HG03571 (cell line): ENCODE measurements around the gene UTS2R.
"Not testable (repeated sequence)": the region's sequence is repeated elsewhere in the genome, so short reads cannot be mapped to it uniquely, and the experiment has no call there.

Experiments used
- ATAC-seq: cut with Tn5 transposase; IDR thresholded peaks from one replicate; pipeline ENCODE4 v1.9.1; 2021; ENCODE audit not compliant: unreplicated experiment

The UTS2R gene

DNA sequence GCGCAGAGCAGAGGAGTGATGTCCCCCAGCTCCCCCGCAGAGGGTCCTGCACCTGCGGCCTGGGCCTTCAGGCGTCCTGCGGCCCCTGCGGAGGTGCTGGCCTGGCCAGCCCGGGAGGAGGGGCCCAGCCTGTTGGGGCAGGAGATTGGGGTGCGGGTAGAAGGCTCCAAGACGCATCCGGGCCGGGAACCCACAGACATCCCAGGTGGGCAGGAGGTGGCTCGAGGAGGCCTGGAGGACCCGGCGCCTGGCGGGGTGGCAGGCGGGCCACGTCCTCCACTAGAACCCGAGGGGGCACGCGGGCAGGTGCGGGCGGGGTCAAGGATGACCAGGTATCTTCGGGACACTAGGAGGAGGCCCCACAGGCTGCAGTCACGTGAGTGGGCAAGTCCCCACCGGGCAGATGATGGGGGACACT is 37.4 kb upstream of the UTS2R start:
- ATAC-seq: no peak

DNA sequence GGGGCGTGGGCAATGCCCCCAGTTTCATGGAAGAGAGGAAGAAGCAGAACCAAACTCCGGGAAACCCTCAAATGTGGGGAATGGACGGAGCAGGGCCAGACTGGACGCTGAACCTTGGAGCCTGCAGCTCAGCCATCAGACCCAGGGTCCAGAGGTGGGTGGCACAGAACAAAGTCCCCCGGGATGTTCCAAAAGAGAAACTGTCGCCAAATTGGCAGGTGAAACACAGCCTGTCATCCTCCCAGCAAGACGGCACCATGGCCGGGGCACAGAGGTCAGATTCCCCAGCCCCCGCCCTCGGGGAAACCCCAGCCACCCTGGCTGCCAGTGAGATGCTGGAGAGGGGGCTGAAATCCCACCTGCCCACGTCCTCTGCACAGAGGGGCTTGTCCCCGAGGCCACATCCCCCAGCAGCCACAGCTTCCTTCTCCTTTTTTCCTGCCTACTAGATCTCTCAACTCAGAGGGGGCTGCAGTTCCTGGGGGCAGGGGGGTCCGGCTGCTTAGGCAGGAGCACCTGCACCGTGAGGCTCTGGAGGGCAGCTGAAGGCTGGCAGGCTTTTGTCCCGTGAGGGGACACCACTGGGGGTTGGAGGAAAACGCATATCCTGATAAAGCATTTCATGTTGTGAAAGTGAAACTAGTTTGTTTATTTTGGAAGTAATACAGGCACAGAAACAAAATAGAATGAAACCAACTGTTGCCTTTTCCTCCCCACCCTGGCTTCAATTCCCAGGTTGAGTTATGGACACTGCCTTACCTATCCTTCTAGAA is 36.8 kb upstream of the UTS2R start:
- no peak for ATAC-seq

DNA sequence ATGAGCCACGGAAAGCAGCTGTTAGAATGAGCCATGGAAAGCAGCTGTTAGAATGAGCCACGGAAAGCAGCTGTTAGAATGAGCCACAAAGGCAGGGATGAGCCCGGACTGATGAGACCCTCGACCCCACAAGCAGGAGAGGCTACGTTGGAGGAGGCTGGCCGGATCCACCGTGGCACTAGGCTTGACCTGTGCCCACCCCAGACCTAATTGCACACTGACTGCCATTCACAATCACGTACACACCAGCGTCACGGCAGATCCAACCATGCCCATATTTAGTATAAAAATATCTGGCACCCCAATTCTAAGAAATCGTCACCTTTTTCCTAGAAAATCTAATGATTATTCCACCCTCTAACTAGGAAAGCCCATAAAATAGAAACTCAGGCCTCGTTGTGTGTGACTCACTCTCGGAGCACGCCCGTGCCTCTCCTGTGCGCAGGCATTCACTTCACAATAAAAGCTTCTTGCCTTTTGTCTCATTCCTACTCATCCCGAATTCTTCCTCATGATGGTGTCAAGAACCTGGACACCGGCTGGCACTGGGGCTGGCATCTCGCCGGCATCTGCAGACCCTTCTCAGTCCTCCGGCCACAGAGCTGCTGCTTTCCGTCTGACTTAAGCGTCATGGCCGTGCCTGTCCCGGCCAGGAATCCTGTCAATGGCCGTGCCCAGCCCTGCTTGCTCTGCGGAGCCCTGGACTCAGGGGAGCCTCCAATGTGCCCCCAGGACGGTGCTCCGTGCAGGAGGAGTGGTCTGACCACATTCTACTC is 32.5 kb upstream of the UTS2R start:
- no peak for ATAC-seq

DNA sequence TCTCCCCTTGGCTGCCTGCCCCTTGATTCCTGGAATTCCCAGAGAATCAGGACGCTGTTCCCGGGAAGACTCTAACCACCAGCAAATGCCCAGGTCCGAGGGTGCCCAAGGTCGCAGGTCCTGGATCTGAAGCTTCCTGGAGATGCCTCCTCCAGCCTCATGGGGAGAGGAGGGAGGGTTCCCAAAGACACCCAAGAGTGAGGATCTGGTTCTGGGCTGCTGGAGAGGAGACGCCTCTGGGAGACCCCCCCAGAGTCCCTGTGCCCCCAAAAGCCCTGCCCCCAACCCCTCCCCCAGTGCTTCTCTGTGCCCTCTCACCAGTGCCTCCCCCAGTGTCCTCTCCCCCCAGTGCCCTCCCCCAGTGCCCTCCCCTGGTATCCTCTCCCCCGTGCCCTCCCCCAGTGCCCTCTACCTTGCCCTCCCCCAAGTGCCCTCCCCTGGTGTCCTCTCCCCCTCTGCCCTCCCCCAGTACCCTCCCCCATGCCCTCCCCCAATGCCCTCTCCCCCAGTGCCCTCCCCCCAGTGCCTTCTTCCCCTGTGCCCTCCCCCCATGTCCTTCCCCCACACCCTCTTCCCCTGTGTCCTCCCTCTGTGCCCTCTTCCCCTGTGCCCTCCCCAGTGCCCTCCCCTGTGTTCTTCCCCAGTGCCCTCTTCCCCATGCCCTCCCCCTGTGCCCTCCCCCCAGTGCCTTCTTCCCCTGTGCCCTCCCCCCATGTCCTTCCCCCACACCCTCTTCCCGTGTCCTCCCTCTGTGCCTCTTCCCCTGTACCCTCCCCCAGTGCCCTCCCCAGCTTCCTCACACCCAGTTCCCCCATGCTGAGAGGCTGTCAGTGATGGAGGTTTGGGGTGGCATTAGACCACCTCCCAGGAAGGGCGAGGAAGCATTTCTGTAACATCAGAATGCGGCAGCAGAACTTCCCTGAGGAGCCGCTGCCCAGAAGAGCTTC is 31.7 kb upstream of the UTS2R start:
- no peak for ATAC-seq

DNA sequence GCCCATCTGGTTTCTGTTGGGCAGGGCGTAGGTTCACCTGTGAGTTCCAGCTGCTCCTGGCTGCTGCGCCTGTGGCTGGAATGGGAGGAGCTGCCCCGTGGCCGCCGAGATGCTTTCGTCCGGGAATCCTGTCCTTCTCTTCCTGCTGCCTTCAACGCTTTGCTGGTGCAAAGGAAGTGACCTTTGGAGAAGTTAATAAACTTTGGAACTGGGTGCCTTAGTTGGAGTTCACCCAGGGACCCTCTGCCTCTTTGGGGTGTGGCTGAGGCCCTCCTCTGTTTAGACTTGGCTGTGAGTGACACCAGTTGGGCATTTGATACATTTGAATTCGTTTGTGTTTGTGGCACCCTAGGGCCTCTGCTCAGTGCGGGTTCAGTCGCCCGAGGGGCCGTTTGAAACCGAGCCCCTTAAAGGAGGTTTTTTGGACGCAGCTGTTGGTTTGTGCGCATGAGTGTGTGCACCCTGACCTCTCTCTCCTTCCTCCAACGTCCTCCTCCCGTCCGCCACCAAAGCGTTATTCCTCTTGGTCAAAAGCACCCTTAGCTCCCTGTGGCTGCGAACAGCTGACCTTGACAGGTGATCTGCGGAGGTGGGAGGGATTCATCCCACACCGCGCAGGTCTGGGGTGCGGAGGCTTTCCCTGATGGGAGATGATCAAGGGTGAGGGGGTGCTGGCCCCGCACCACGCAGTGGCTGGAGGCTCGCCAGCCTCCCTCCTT is 29.0 kb upstream of the UTS2R start:
- ATAC-seq: no peak

DNA sequence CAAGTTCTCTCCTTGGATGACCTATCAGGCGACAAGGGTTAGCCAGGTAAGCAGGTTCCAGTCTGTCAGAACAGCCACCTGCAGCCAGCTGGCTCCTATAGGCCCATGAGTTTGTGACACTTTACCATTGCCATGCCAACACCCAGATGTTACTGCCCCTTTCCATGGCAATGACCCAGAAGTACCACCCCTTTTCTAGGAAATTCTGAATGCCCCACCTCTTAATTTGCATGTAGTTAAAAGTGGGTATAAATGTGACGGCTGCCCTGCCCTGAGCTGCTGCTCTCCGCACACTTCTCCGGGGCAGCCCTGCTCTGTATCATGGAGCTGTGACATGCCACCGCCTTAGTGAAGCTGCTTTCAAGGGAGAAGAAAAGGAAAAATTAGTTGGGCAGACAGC is 28.0 kb upstream of the UTS2R start:
- ATAC-seq: no peak

DNA sequence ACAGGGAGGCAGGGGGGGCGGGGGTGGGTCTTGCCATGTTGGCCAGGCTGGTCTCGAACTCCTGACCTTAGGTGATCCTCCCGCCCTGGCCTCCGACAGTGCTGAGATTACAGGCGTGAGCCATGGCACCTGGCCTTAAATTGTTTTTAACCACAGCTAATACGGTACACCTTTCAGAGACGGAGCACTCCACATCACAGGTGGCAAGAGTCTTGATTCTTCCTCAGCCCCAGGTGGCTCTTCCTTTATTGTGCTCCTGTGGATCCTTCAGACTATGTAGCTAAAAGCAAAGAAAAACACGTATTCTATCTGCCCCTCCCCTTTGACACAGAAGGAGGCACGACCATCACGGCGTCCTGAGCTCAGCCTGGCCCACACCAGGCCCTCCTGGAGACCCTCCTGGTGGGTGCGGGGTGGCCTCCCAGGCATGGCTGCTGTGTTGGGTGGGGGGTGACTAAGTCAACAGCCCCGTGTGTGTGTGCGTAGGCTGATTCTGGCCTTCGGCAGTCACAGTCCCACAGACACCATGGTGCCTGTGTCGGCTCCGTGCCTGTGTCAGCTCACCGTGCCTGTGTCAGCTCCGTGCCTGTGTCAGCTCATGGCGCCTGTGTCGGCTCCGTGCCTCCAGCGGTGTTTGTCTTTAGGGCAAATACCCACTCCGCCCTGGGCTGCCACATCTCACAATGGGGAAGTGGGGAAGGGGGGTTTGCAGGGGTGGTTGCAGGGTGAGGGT is 27.2 kb upstream of the UTS2R start:
- no peak for ATAC-seq

DNA sequence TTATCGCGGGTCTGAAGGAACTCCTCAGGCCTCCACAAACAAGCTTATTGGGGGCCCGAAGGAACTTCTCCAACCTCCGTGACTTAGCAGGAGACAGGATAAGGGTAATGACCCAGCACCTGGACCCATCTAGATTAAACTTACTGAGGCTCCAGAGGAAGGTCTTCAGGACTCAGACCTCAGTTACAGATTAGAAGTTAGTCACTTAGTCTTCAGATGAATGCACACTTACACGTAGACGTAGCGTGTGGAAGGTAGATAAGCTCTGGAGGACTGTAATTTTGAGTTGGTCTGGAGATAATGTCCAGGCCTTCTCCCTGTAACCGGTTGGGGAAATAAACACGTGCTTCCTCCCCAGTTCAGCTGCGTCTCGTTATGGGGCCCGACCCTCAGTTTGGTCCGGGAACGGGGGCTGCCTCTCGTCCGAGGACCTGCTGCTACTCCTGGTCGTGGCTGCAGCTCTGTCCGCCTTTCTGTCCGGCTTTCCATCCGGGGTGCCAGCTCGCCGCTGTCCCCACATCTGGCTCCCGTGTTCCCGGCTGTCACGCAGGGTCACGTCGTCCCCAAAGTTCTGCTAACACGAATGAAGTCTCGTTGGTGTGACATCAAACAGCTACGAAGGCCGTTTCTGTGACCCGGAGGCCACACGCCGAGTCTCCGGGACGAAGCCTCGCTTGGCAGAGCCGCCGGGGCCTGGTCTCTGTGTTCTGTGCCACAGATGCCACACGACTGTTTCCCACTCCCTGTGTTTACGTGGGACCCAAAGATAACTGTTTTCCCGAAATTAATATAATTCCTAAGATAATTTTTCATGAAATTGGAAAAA is 26.2 kb upstream of the UTS2R start:
- no peak for ATAC-seq

DNA sequence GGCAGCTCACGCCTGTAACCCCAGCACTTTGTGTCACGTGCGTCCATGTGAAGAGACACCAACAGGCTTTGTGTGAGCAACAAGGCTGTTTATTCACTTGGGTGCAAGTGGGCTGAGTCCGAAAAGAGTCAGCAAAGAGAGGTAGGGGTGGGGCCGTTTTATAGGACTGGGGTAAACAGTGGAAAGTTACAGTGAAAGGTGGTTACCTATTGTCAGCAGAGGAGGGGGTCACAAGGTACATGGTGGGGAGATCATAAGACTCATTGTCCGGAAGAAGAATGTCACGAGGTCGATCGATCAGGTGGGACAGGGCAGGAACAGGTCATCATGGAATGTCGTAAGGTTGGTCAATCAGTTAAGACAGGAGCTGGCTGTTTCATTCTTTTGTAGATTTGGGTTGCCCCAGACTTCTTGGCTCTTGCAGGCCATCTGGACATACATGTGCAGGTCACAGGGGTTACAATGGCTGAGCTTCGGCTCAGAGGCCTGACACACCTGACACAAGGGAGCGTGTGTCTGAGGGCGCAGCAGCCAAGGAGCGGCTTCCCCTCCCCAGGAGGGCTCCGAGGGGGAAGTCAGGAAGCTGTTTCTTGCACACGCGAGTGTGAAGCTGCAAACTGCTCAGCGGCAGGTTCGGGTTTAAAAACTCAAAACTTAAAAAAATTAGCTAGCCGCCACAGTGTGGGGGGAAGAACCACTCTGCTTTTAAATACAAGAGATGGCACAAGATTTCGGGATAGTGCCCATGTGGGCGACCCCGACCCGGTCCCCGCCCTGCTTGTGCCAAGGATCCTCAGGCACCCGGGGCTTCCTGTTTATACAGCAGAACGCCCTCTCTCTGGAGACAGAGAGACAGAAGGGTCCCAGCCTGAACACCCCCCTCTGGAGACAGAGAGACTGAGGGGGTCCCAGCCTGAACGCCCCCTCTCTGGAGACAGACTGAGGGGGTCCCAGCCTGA is 24.9 kb upstream of the UTS2R start:
- ATAC-seq: no peak

DNA sequence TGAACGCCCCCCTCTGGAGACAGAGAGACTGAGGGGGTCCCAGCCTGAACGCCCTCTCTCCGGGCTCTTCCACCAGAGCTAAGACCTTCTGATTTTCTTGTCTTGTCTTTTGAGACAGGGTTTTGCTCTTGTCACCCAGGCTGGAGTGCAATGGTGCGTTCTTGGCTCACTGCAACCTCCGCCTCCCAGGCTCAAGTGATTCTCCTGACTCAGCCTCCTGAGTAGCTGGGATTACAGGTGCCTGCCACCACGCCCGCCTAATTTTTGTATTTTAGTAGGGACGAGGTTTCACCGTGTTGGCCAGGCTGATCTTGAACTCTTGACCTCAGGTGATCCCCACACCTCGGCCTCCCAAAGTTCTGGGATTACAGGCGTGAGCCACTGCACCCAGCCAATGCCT is 23.6 kb upstream of the UTS2R start:
- ATAC-seq: not testable (repeated sequence)

DNA sequence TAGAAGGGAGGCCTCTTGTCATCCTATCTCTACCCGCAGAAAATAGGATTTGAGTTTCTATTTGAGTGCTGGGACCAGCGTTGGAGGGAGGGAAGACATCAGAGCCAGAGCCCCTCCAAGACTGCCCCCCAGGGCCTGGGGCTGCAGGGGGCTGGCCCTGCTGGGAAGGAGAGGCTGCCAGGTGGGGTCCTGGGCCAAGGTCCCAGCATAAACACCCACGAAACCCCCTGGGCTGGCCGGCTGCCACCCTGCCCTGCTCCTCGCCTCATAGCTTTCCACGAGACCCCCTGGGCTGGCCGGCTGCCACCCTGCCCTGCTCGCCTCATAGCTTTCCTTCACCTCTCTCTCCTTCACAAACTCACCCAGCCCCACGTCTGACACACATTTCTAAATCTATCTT is 23.1 kb upstream of the UTS2R start:
- no peak for ATAC-seq

DNA sequence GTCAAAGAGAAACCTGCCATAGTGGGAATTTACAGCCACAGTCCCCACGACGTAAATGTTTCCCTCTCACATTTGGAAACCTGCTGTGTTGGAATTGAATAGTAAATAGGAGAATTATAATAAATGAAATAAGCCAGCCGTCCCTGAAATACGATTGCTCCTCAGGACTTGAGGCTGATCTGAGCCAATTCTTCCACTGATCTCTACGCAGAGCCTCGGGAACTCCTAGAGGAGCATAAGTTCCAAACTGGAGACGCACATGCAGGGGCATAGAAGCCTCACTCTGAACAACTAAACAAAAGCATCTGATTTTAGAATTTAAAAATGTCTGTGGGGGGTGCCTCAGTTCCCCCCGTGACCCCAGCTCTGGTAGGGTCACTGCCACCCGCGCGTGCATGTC is 22.7 kb upstream of the UTS2R start:
- no peak for ATAC-seq

DNA sequence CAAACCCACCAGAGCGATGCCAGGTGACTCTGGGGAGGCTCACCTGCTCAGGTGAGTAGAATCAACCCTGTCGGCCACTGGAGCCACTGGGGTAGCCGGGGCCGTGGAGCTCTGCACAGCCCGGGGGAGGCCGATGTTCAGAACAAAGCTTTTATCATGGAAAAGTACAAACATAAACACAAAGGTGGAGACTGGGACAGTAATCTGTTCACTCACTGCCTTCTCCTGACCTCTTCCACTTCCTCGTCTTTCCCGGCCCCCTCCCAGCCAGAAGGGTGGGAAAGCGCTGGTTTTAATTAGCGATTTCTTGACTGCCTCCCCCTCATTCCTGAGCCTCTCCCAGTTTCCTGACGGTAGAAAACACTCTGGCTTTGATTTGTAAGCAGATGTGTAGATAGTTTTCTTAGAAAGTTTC is 22.3 kb upstream of the UTS2R start:
- ATAC-seq: no peak

DNA sequence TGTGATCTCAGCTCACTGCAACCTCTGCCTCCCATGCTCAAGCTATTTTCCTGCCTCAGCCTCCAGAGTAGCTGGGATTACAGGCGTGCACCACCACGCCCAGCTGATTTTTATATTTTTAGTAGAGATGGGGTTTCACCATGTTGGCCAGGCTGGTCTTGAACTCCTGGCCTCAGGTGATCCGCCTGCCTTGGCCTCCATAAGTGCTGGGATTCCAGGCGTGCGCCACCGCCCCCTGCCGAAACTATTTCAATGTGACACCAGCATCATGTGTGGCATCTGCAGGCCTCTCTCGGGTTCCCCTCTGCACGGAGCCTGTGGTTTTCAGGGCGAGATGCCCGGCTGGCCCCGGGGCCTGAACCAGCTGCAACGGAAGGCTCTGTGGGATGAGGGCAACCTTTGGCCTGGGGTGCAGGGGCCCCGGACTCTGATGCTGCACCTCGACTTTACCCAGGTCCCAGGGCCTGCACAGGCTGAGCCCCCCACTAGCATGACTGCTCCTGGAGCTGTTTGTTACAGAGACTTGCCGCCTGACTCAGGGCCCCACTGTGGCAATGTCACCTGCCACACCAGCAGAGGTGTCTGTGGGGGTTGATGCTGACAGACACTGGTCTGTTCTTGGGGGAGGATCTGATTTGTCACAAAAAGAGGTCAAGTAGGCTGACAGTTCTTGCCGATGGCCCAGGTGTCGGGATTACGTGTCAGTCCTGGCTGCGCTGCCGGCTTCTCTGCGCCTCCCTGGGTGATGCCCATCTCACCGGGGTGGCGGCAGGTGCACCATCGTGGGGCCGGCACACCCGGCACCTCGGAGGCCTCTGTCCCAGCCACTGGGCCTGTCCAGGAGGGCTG is 21.2 kb upstream of the UTS2R start:
- ATAC-seq: no peak

DNA sequence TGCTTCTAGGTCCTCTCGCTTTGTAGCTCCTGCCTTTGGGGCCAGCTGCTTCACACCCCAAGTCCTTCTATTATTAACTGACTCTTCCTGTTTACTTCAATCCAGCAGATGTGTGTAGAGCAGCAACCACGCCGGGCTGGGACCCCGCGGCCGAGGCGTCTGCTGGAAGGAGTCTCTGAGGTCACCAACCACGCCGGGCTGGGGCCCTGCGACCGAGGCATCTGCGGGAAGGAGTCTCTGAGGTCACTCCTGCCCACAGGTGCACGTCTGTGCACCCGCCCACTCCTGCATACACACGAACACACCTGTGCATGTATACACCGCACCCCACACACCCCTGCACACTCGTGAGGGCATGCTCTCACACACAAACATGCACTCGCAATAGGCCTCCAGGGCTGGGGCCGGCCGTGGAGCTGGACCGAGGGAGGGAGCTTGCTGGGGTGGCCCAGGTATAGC is 20.3 kb upstream of the UTS2R start:
- peak; percentile 52 for ATAC-seq

DNA sequence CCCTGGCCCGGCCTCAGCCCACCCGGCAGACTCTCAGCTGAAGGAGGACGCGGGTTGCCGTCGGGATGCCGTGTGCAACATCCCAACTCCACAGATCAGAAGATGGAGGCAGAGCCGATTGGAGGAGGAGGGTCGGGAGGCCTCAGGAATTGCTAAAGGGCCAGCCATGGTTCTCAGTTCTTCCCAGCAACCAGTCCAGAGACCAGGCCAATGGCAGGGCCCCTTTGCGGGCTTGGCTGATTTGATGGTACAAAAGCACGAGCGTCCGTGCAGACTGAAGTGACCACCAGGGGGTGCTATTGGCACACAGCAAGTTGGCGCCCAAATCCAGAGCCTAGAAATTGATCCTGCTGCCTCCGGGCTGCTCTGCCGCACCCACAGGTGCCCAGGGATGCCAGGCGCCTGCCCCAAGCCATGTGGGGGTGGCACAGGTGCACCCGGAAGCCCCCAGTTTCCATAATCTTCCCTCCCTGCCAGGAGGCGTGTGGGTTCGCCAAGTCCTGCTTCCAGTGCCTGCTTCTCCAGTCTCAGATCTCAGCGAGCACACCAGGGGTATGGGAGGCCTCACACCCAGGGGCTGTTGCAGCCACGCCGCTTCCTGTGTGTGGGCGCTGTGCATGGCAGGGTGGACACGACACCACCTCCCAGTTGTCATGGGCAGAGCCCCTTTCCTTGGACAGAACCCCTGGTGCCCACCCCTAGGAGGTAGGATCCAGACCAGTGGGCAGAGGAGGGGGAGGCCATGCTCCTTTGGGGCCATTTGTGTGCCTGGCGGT is 19.7 kb upstream of the UTS2R start:
- ATAC-seq: no peak
